ENCODE measurements around the gene ZNF319.
"Not testable (repeated sequence)": the region's sequence is repeated elsewhere in the genome, so short reads cannot be mapped to it uniquely, and the experiment has no call there.

The ZNF319 gene

GRCh38 chr16:57997528-57998265 lies 2.8 kb downstream of the ZNF319 start:
- DNase-seq (ENCODE audit: low spot score) = no peak

DNA sequence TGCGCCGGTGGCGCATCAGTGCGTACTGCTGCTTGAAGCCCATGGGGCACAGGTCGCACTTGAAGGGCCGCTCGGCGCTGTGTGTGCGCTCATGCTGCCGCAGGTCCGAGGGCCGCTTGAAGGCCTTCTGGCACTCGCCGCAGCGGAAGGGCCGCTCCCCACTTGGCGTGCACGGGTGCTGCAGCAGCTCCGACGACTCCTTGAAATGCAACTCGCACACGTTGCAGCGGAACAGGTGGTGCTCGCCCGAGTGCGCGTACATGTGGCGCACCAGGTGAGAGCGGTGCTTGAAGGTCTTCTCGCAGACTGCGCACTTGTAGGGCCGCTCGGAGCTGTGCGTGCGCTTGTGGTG lies 3.3 kb downstream of the ZNF319 start:
- no peak for DNase-seq (ENCODE audit: low spot score)

DNA sequence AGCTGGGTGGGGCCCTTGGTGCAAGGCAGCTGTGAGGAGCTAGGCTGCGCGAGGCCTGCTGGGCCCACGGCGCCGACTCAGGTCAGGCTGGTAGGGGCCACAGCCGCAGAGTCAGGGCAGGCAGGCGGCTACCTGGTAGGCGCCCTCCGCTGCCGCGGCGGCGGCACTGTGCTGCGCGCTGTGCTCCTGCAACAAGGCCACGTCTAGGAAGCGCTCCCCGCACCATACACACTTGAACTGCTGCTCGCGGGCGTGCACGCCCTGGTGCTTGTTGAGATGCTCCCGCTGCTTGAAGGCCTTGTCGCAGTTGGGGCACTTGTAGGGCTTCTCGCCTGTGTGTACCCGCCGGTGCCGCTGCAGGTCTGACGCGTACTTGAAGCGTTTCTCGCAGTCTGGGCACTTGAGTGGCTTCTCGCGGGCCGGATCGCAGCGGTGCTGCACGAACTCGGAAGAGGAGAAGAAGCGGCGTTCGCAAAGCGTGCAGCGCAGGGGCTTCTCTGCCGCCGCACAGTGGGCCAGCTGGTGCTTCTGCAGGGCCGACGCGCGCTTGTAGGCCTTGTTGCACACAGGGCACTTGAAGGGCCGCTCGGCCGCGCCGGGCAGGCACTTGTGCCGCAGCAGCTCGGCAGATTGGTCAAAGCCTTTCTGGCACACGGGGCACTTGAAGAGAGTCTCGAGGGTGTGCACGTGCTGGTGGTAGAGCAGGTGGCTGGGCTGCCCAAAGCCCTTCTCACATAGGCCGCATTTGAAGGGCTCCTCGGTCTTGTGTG lies 3.9 kb downstream of the ZNF319 start:
- no peak for DNase-seq (ENCODE audit: low spot score)

DNA sequence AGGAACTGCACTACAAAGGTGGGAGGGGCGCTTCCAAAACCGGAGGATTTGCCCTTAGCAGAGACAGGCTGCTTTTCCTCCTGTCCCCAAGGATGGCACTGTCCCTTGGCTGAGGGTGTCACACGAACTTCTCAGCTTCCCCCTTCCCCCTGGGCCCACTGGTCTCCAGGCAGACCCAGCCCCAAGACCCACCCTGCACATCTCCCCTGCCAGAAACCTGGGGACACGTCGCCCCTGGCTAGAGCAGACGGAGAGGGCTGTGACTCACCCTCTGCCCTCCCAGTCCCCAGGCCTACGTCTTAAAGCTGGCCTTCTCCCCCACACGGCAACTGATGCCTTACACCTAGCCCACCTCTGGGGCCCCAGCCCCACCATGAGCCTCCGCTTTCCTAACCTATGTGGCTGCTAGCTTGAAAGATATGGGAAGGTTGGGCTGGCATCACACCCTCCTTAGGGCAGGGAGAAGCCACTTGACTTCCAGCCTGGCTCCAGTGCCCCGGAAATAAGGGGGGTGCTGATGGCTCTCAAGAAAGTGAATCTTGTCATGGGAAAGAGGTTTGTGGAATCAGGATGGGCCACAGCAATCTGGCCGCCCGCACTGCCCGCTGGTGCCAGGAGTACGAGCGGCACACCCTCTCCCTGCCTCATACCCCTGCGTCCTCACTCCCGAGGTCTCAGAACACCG lies 4.6 kb downstream of the ZNF319 start:
- no peak for DNase-seq (ENCODE audit: low spot score)

DNA sequence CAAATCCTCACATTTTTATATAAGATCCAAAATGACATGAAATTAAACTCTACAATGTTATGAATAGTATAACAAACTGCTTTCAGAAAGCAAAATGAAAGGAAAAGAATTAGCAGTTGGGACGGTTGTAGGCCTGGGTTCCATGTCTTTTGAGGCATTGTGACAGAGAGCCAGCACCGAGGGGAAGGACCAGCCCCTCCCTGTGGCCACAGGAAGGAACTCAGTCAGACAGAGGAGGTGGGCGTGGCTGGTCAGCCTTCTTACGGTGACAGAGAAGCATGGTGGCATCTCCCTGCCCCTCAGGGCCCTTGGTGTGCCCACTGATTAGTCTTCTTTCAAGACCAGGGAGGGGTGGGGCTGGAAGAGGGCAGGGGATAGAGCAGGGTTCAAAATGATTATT lies 5.7 kb downstream of the ZNF319 start:
- no peak for DNase-seq (ENCODE audit: low spot score)

DNA sequence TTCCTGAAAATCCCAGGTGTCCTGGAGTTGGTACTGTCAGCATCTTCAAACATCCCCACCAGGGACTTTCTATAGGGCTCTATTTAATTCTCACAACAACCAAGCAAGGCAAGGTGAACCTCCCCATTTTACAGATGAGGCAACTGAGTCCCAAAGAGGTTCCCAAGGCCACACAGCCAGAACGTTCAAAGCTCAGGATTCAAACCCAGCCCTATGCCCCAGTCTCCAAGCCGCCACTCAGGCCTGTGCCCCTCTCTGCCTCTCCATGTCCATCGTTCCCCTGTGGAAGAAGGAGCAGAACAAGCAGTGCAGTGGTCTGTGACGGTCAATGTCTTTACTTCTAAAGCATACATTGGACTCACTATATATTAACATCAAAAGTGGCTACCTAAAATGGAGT lies 6.1 kb downstream of the ZNF319 start:
- DNase-seq (ENCODE audit: low spot score) = no peak

- no peak for DNase-seq (ENCODE audit: low spot score)
Measured at GRCh38 chr16:57993897-57994296, 6.6 kb downstream of the ZNF319 start.

DNA sequence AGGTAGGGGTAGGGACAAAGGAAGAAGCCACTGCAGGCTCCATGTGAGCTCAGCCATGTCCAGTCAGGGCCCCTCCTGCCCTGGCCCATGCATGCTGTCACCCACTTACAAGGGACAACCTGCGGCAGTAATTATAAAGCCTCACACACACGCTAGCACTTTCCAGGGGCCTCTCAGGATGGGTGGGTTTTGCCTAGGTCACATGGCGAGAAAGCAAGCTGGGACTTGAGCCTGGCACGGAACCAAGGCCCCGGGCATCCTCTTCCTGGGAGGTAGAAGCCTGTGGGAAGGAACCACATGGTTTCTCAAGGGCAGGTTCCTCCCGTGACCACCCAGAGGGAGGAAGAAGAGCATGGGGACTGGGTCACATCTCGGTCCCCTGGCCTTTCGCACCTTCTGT lies 7.0 kb downstream of the ZNF319 start:
- DNase-seq (ENCODE audit: low spot score) = no peak

- no peak for DNase-seq (ENCODE audit: low spot score)
Measured at GRCh38 chr16:57992084-57992483, 8.4 kb downstream of the ZNF319 start.

DNA sequence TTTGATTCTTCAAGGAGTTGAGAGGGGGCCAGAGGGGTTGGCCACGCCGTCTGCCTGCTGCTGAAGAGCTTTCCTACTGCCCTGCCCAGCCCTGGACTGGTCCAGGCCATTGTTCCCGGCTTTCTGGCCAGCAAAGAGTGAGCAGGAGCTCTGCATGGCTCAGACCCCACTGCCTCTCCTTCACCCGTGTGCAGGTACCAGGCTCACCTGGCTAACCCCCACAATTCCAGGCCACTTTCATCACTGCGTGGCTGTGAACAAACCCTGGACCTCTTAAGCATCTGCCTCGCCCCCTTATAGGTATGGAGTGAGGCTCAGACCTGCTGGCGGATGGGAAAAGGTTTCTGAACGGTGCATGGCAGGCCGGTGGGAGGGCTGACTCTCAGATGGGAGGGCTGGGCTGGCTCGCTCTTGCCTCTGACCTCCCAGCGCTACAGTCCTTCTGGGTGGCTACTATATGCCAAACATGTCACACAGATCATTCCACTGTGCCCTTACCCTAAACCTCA lies 8.9 kb downstream of the ZNF319 start:
- DNase-seq (ENCODE audit: low spot score) = no peak

DNA sequence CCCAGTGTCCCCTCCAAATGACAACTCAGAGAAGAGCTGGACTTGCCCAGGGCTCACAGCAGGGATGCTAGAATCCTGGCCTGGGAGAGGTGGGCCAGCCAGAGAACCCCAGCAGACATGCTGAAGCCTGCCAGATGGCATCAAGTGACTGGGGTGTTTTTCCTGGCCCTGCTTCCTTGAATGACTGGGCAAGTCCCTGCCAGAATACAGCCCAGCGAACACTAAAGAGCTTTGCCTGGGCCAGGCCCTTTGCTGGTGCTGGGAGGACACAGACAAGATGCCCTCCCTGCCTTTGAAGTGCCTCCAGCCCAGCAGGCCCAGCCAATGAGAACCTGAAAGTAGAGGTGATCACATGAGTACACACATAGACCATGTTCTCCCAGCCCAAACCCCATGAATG lies 11.5 kb downstream of the ZNF319 start:
- DNase-seq (ENCODE audit: low spot score) = no peak

- no peak for DNase-seq (ENCODE audit: low spot score)
Measured at GRCh38 chr16:57987441-57988177, 12.9 kb downstream of the ZNF319 start.

DNA sequence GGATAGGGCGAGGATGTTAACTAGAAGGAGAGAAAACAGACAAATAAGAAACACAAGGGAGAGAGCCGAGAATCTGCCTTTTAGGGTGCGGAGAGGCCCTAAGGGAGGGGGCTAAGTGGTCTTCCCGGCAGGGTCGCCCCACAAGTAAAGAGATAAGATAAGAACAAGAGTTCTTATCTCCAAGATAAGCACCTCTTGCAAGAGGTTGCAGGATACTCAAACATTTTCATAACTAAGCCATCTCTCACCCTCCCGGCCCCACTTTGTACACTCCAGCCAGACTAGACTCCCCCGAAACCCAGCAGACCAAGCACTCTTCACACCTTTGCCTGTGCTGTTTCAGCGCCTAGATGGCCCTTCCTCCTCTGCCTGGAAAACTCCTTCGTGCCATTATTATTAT lies 14.3 kb downstream of the ZNF319 start:
- DNase-seq (ENCODE audit: low spot score) = no peak

DNA sequence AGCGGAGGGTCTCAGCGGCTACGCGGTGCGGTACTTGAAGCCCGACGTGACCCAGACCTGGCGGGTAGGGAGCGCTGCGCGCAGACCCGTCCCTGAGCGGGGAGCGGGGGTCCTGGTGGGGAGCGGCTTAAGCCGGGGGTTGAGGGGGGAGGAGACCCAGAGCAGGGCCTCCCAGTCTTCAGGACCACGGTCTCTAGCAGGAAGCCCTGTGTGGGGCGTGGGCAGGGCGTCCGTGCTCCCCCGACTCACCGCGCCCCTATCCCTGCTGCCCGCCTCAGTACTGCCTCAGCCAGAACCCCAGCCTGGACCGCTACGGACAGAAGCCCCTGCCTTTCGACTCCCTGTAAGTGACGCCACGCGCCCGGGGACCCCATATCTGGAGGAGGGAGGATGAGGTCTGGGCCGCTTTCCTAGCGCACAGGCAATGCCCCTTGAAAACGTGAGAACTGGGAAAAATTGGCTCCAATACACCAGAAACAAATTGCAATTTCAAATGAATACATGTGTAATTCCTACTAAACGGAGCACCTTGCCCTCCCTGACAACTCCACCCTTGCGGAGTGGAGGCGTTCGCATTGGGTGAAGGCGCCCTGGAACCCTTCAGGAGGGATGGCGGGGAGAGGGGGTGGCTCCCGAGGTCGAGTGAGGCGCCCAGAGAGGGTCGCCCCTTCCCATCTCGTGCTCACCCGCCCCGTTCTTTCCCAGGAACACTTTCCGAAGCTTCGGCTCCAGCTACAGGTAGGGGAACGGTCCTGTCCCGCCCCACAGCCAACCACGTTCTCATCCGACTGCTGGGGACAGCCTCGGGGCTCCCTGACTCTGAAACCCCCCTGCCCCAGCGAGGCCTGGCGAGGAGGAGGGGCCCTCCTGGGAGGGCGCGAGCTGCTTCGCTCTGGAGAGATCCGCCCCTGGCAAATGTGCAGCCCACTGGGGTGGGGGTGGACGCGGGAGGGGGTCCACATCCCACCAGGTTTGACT lies 15.0 kb downstream of the ZNF319 start:
- no peak for DNase-seq (ENCODE audit: low spot score)

DNA sequence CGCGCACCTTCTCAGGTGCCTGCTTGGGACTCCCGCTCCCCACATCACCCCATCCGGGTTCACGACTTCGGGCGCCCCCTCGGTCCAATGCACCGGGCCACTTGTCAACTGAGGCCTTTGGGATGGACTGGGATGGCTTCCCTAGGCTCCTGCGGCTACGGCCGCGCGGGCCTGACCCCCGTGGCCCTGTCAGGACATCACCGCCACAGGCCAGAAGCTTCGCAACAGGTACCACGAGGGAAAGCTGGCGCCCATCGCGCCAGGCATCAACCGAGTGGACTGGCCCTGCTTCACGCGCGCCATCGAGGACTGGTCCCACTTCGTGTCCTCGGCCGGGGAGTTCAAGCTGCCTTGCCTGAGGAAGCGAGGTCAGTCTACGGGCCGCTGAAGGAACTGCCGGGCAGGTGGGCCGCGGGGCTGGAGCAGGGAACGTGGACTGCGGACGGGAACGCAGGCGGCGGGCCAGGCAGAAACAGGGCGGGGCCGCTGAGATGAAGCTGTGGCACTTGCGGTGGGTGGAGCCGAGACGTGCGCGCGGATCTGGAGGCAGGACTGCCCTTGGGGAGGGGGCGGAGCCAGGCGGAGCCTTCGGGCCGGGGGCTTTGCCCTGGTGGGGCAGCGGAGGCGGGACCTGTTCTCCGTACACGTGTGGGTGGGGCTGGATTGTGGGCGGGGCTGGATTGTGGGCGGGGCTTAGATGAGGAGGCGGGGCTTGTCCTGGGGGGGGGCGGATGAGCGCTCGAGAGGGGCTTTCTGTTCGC lies 15.8 kb downstream of the ZNF319 start:
- DNase-seq (ENCODE audit: low spot score) = peak; percentile 99

GRCh38 chr16:57982385-57982784 lies 18.1 kb downstream of the ZNF319 start:
- no peak for DNase-seq (ENCODE audit: low spot score)

DNA sequence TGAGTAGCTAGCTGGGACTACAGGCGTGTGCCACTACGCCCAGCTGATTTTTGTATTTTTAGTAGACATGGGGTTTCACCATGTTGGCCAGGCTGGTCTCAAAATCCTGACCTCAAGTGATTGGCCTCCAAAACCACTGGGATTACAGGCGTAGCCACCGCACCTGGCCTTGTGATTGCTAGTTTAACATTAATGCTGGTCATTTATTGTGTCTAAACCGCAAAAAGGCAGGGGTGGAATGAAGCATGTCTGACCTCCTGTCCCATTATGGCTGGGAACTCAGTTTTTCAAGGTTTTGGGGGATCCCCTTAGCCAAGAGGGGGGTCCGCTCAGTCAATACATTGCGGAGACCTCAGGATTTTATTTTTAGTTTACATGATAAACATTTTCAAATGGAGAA lies 18.8 kb downstream of the ZNF319 start:
- DNase-seq (ENCODE audit: low spot score) = no peak

DNA sequence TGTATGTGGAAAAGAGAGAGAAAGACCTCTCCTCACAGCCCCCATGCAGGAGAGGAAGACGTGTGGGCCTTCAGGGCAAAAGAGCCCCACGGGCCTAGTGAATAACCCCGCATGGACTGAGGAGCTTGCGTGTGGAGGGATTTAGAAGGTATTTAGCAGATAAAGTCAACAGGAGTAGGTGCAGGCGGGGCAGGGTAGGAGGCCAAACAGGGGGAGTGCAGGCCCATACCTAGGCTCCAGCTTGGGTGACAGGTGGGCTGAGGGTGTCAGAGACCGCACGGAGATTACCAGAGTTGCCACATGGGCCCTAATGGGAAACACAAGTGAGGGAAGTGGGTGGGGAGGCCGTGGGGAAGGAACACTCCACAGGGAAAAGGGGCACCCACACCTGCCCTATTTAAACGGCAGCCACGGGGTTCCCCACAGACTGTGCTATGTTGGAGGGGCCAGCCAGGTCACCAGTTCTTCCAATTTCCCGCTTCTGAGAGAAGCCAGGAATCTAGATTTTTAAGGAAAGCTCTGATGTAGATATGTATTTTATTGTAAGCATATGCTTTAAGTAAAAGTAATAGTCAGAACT lies 21.4 kb downstream of the ZNF319 start:
- DNase-seq (ENCODE audit: low spot score) = no peak

- not testable (repeated sequence) for DNase-seq (ENCODE audit: low spot score)
Measured at GRCh38 chr16:57978070-57978465, 22.4 kb downstream of the ZNF319 start.
